ENCODE data around the gene SRRM3.

DNA sequence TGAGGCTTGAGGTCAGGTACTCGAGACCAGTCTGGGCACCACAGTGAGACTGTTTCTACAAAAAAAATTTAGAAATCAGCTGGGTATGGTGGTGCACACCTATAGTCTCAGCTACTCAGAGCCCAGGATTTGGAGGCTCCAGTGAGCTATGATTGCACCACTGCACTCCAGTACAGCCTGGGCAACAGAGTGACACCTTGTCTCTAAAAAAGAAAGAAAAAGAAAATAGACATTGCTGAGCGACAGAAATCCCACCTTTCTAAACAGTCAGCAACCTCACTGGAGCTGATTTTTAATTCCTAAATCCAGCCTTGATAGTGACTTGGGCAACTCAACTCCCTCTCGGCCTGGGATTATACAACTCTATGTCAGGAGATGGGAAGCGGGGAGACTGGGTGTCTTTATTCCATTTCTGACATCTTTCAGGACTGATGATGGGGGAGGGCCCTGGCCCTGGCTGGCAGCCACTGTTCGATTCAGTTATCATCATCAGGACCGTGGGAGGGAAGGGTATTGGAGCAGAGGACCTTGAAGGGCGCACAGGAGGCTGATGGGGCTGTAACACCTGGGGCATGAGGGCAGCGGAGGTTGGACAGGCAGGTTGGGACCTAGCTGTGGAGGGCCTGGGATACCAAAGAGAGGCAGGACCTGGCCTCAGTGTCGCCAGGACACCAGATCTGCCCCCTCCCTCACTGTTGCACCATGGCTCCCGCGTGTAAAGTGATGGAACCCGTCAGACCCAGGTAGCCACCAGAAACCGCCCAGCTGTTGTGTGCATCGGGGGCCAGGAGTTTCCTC is 115.5 kb downstream of the SRRM3 start:
- TF ChIP-seq, protein P1, sequence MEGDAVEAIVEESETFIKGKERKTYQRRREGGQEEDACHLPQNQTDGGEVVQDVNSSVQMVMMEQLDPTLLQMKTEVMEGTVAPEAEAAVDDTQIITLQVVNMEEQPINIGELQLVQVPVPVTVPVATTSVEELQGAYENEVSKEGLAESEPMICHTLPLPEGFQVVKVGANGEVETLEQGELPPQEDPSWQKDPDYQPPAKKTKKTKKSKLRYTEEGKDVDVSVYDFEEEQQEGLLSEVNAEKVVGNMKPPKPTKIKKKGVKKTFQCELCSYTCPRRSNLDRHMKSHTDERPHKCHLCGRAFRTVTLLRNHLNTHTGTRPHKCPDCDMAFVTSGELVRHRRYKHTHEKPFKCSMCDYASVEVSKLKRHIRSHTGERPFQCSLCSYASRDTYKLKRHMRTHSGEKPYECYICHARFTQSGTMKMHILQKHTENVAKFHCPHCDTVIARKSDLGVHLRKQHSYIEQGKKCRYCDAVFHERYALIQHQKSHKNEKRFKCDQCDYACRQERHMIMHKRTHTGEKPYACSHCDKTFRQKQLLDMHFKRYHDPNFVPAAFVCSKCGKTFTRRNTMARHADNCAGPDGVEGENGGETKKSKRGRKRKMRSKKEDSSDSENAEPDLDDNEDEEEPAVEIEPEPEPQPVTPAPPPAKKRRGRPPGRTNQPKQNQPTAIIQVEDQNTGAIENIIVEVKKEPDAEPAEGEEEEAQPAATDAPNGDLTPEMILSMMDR (conservative IDR thresholded peaks at IDR 0.05; ENCODE audit: low read length) = no peak
- TF ChIP-seq EZH2phosphoT487 (IDR thresholded peaks at IDR 0.05; ENCODE audit: borderline replicate concordance, low read depth, low read length) = no peak
